Uterus (tissue), 4 donors: ENCODE data around the gene TAF15. TPM values are rescaled to one million over a fixed set of nuclear protein-coding genes. Genes with fewer than 3 reads are reported as not detected.
A peak's percentile ranks its signal among the peaks of the same experiment; 100 is the strongest.

Source experiments
- DNase-seq, 2 donors: peaks; one replicate each; pipeline ENCODE4 v3.0.0-alpha.2; 2019 to 2020
- H3K27ac ChIP-seq, 2 donors: fragments of 200-600 bp; sonication (generic); 1 replicate in 1 of 2; 2 replicates in 1 of 2; pipeline ENCODE4 v1.5.1; 2016 to 2018
- H3K27me3 ChIP-seq, 2 donors: fragments of 200-600 bp; sonication (generic); one replicate each; pipeline ENCODE4 v1.5.1; 2018 to 2019; ENCODE audit warnings: control low read depth in 1 of 2
- H3K36me3 ChIP-seq, 2 donors: fragments of 200-600 bp; sonication (generic); one replicate each; pipeline ENCODE4 v1.5.1; 2019; ENCODE audit warnings: control low read depth in 1 of 2
- H3K4me1 ChIP-seq, 2 donors: fragments of 200-600 bp; sonication (generic); one replicate each; pipeline ENCODE4 v1.5.1; 2018 to 2019; ENCODE audit warnings: control low read depth in 1 of 2
- H3K4me3 ChIP-seq, 2 donors: fragments of 200-600 bp; sonication (generic); 1 replicate in 1 of 2; 2 replicates in 1 of 2; pipeline ENCODE4 v1.5.1; 2018 to 2019; ENCODE audit warnings: mild to moderate bottlenecking in 1 of 2
- H3K9me3 ChIP-seq, 2 donors: fragments of 200-600 bp; sonication (generic); one replicate each; pipeline ENCODE4 v1.5.1; 2019; ENCODE audit warnings: control low read depth in 1 of 2
- POLR2A ChIP-seq, 2 donors: fragments of 450-650 bp; IDR thresholded peaks; one replicate each; pipeline ENCODE4 v1.6.1; 2016; ENCODE audit warnings: antibody characterized with exemption in 2 of 2, mild to moderate bottlenecking in 1 of 2, moderate library complexity in 1 of 2
- intact Hi-C: fragments of 100-400 bp; cut with DNase I; formaldehyde crosslinking; loops from one replicate; pipeline ENCODE4 v1.15.1; 2023; ENCODE audit warnings: low total_unique reads
- total RNA-seq, 4 donors: library from RNA; depleted of rRNA in 3 of 4; stranded (reverse); fragments of >200 nt in 3 of 4; gene quantifications; one replicate each; pipeline versions ENCODE4 v1.1.0 to v1.2.4, GENCODE V29; 2014 to 2023
- TF ChIP-seq, protein P1 (sequence below), 4 experiments: fragments of 200-600 bp in 2 of 4; fragments of 450-650 bp in 2 of 4; sonication (generic) in 2 of 4; IDR thresholded peaks; one replicate each; pipeline ENCODE4 v1.5.1; 2016 to 2019; ENCODE audit warnings: antibody characterized with exemption in 4 of 4, mild to moderate bottlenecking in 2 of 4, moderate library complexity in 1 of 4
- donor health status: DM: yes; HTN: yes; CAD: no.

Gene TAF15
- total RNA-seq, 4 donors from 2014 or later: 68.5 to 167 (median 113) TPM

DNA sequence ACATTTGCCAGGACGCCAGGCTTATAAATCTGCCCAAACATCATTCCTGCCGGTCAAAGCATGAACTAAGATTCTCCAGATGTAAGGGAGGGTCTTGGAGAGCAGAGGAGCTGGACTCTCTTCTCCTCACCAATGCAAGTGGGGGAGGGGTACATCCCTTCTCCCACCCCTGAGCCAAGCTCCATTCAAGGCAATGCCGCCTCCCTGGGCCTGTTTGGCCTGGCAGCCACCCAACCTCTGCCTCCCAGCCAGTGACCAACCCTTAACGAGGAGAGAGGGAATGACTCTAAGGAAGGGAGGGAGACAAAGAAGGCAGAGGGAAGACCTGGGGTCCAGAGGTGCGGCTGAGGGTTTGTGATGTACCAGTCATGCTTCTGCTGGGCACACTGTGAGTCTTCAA, 34.8 kb upstream of the TAF15 start:
- intact Hi-C loops: no loop called here
- H3K27ac ChIP-seq: peak overlapping the region; percentile 67 to 75
- peaks cover 0 to 4% of the 10 kb centered on the region in 2 donors for H3K4me1 ChIP-seq

DNA sequence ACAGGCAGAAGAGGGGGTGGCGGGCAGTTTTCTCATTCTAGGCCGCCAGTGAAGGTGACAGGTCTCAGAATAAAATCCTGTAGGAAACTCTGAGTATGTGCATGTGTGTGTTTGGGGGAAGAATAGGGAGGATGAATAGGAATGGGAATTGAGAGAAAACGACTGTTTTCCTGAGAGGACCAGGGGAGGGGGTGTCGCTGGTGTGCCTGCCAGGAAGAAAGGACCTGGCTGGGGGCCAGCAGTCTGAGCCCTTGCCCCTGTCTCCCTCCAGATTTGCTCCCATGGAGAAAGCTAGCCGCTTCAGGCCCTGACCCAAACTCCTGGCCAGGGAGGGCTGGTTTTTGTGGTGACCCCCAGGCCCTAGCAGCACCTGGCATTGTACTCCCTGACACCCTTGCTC, 34.2 kb upstream of the TAF15 start:
- no peak for DNase-seq
- Histone ChIP-seq H3K36me3 (no peaks in the 10 kb centered on the region), H3K27ac (peak overlapping the region; percentile 67 to 75), H3K4me1 (peaks cover 0 to 4% of the 10 kb centered on the region in 2 donors), H3K27me3 (no peaks in the 10 kb centered on the region), H3K9me3 (no peaks in the 10 kb centered on the region), H3K4me3 (no peak overlapping the region)
- TF ChIP-seq, protein P1, sequence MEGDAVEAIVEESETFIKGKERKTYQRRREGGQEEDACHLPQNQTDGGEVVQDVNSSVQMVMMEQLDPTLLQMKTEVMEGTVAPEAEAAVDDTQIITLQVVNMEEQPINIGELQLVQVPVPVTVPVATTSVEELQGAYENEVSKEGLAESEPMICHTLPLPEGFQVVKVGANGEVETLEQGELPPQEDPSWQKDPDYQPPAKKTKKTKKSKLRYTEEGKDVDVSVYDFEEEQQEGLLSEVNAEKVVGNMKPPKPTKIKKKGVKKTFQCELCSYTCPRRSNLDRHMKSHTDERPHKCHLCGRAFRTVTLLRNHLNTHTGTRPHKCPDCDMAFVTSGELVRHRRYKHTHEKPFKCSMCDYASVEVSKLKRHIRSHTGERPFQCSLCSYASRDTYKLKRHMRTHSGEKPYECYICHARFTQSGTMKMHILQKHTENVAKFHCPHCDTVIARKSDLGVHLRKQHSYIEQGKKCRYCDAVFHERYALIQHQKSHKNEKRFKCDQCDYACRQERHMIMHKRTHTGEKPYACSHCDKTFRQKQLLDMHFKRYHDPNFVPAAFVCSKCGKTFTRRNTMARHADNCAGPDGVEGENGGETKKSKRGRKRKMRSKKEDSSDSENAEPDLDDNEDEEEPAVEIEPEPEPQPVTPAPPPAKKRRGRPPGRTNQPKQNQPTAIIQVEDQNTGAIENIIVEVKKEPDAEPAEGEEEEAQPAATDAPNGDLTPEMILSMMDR (IDR thresholded peaks at IDR 0.05): no peak
- no peak for TF ChIP-seq POLR2A (IDR thresholded peaks at IDR 0.05)
- intact Hi-C loops: no loop called here

More for the DNA sequence above, 34.8 kb upstream of the TAF15 start:
- Histone ChIP-seq H3K36me3 (no peaks in the 10 kb centered on the region), H3K9me3 (no peaks in the 10 kb centered on the region), H3K4me3 (no peak overlapping the region), H3K27me3 (no peaks in the 10 kb centered on the region)
- no peak for TF ChIP-seq POLR2A (IDR thresholded peaks at IDR 0.05)
- TF ChIP-seq, protein P1 (IDR thresholded peaks at IDR 0.05): no peak
- peak; percentile 63 to 73 for DNase-seq

GRCh38 chr17:35775583-35775982, 33.7 kb upstream of the TAF15 start:
- Histone ChIP-seq H3K9me3 (no peaks in the 10 kb centered on the region), H3K27ac (peak overlapping the region; percentile 8 to 67), H3K4me1 (peaks cover 0 to 4% of the 10 kb centered on the region in 2 donors), H3K36me3 (no peaks in the 10 kb centered on the region), H3K4me3 (no peak overlapping the region), H3K27me3 (no peaks in the 10 kb centered on the region)
- intact Hi-C loops: no loop called here
- TF ChIP-seq POLR2A (IDR thresholded peaks at IDR 0.05): no peak
- TF ChIP-seq, protein P1 (IDR thresholded peaks at IDR 0.05): no peak
- no peak for DNase-seq

DNA sequence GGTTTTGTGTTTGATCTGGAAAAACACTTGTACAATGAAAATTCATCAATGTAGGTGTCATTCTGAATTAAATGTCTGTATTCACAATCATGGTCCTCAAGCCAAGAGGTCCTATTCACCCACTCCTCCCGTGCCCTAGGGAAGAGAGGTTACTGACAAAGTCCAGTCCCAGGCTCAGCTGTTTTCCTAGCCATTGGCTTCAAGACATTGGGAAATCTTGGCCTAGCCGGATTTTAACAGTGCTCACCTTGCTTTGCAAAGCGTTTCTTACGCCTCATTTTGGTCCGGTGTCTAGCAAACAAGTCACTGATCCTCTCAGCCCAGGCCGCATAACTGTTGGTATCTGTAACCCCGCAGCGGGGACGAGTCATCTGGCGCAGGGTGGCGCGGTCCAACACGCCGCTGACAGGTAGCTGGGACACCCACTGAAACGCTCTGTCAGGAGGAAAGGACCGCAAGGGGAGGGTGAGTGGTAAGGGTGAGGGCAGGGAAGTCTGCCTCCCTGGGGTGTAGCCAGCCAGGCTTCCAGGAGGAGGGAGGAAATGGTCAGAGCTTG, 30.6 kb upstream of the TAF15 start:
- intact Hi-C loops: no loop called here
- H3K27me3 ChIP-seq: no peaks in the 10 kb centered on the region
- H3K27ac ChIP-seq: no peak overlapping the region
- H3K9me3 ChIP-seq: no peaks in the 10 kb centered on the region
- peaks cover 0 to 12% of the 10 kb centered on the region in 2 donors for H3K4me1 ChIP-seq
- no peak overlapping the region for H3K4me3 ChIP-seq
- H3K36me3 ChIP-seq: no peaks in the 10 kb centered on the region
- TF ChIP-seq, protein P1 (IDR thresholded peaks at IDR 0.05): no peak
- no peak for TF ChIP-seq POLR2A (IDR thresholded peaks at IDR 0.05)
- no peak for DNase-seq

- peaks cover 0 to 10% of the 10 kb centered on the region in 2 donors for H3K4me1 ChIP-seq
- no peak for DNase-seq
Observed at GRCh38 chr17:35780950-35781349, 28.3 kb upstream of the TAF15 start.

More at GRCh38 chr17:35780950-35781349, 28.3 kb upstream of the TAF15 start:
- Histone ChIP-seq H3K4me3 (no peak overlapping the region), H3K27me3 (no peaks in the 10 kb centered on the region), H3K9me3 (no peaks in the 10 kb centered on the region), H3K27ac (no peak overlapping the region), H3K36me3 (no peaks in the 10 kb centered on the region)
- no peak for TF ChIP-seq POLR2A (IDR thresholded peaks at IDR 0.05)
- TF ChIP-seq, protein P1 (IDR thresholded peaks at IDR 0.05): no peak
- intact Hi-C loops: no loop called here
